Measurements from ENCODE around the gene NSD1.

GRCh38 chr5:177234841-177235240, 101.3 kb downstream of the NSD1 start:
- no peak for TF ChIP-seq EGR1 (IDR thresholded peaks at IDR 0.05; ENCODE audit: low read depth)
- TF ChIP-seq EZH2 (IDR thresholded peaks at IDR 0.05), result no peak
- no peak for TF ChIP-seq POLR2A (IDR thresholded peaks at IDR 0.05; ENCODE audit: borderline replicate concordance, extremely low read depth, insufficient read depth, insufficient read length)
- TF ChIP-seq CTCF (IDR thresholded peaks at IDR 0.05 in 2 of 3, conservative IDR thresholded peaks at IDR 0.05 in 1 of 3; ENCODE audit: borderline replicate concordance in 1 of 3, insufficient read depth in 1 of 3, low read depth in 2 of 3, low read length in 2 of 3), result no peak
- TF ChIP-seq RAD21 (IDR thresholded peaks at IDR 0.05; ENCODE audit: low read depth), result no peak

All from HCT116 (cell line).